Tibial artery (tissue), 4 donors: ENCODE measurements around the gene CPEB3.

Experiments used
- DNase-seq, 2 donors: peaks; one replicate each; pipeline ENCODE4 v3.0.0-alpha.2; 2019
- H3K27ac ChIP-seq, 2 donors: fragments of 200-600 bp; sonication (generic) in 1 of 2; 1 replicate in 1 of 2; 2 replicates in 1 of 2; pipeline ENCODE4 v1.5.1; 2018 to 2019; ENCODE audit warnings: mild to moderate bottlenecking in 1 of 2
- H3K27me3 ChIP-seq, 2 donors: fragments of 200-600 bp; sonication (generic) in 1 of 2; one replicate each; pipeline versions ENCODE4 v1.5.1 to v1.6.0; 2016 to 2019
- H3K36me3 ChIP-seq, 3 donors: fragments of 200-600 bp; sonication (generic) in 2 of 3; one replicate each; pipeline ENCODE4 v1.5.1; 2016 to 2019; ENCODE audit warnings: mild to moderate bottlenecking in 2 of 3
- H3K4me1 ChIP-seq, 4 donors: fragments of 200-600 bp; sonication (generic) in 2 of 4; 1 replicate in 3 of 4; 2 replicates in 1 of 4; pipeline ENCODE4 v1.5.1; 2016 to 2019
- H3K4me3 ChIP-seq, 2 donors: fragments of 200-600 bp; sonication (generic) in 1 of 2; 1 replicate in 1 of 2; 2 replicates in 1 of 2; pipeline ENCODE4 v1.5.1; 2018 to 2019; ENCODE audit warnings: mild to moderate bottlenecking in 2 of 2
- H3K9me3 ChIP-seq, 3 donors: fragments of 200-600 bp; sonication (generic) in 1 of 3; one replicate each; pipeline ENCODE4 v1.5.1; 2016 to 2019
- intact Hi-C: fragments of 100-400 bp; cut with DNase I; formaldehyde crosslinking; loops from one replicate; pipeline ENCODE4 v1.15.0; 2023; ENCODE audit warnings: low total_unique reads
- TF ChIP-seq, protein P1 (sequence below), 2 experiments: fragments of 200-600 bp in 1 of 2; fragments of 450-650 bp in 1 of 2; IDR thresholded peaks; one replicate each; pipeline ENCODE4 v1.5.1; 2017 to 2019; ENCODE audit warnings: antibody characterized with exemption in 2 of 2, mild to moderate bottlenecking in 1 of 2, moderate library complexity in 1 of 2

Gene CPEB3

DNA sequence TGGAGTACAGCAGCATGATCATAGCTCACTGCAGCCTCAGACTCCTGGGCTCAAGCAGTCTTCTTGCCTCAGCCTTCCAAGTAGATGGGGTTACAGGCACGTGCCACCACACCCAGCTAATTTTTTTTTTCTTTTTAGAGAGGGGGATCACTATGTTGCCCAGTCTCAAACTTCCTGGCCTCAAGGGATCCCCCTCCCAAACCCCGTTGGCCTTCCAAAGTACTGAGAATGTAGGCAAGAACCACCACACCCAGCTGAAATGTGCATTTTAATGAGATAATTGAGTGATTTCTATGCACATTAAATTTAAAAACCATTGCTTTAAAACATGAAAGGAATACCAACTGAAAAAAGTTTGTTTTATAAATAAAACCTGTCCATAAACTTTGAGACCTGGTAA is 25.7 kb upstream of the CPEB3 start:
- no peak for DNase-seq
- Histone ChIP-seq H3K4me1 (peaks cover 0 to 3% (median 0%) of the 10 kb centered on the region in 4 donors), H3K27ac (no peak overlapping the region), H3K4me3 (no peak overlapping the region), H3K9me3 (no peaks in the 10 kb centered on the region), H3K27me3 (no peaks in the 10 kb centered on the region), H3K36me3 (peaks cover 10 to 30% (median 25%) of the 10 kb centered on the region in 3 donors)
- intact Hi-C loops = no loop called here
- TF ChIP-seq, protein P1, sequence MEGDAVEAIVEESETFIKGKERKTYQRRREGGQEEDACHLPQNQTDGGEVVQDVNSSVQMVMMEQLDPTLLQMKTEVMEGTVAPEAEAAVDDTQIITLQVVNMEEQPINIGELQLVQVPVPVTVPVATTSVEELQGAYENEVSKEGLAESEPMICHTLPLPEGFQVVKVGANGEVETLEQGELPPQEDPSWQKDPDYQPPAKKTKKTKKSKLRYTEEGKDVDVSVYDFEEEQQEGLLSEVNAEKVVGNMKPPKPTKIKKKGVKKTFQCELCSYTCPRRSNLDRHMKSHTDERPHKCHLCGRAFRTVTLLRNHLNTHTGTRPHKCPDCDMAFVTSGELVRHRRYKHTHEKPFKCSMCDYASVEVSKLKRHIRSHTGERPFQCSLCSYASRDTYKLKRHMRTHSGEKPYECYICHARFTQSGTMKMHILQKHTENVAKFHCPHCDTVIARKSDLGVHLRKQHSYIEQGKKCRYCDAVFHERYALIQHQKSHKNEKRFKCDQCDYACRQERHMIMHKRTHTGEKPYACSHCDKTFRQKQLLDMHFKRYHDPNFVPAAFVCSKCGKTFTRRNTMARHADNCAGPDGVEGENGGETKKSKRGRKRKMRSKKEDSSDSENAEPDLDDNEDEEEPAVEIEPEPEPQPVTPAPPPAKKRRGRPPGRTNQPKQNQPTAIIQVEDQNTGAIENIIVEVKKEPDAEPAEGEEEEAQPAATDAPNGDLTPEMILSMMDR (IDR thresholded peaks at IDR 0.05) = no peak

DNA sequence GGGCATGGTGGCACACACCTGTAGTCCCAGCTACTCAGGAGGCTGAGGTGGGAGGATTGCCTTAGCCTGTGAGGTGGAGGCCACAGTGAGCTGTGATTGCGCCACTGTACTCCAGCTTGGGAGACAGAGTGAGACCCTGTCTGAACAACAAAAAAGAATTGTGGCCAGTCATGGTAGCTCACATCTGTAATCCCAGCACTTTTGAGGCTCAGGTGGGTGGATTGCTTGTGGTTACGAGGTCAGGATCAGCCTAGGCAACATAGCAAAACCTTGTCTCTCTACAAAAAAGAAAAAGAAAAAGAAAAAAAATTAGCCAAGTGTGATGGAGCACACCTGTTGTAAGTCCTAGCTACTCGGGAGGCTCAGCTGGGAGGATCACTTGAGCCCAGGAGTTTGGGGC is 22.9 kb upstream of the CPEB3 start:
- Histone ChIP-seq H3K36me3 (peaks cover 0 to 37% (median 30%) of the 10 kb centered on the region in 3 donors), H3K27me3 (no peaks in the 10 kb centered on the region), H3K27ac (no peak overlapping the region), H3K4me3 (no peak overlapping the region), H3K9me3 (no peaks in the 10 kb centered on the region), H3K4me1 (peaks cover 0 to 3% (median 0%) of the 10 kb centered on the region in 4 donors)
- no peak for DNase-seq
- TF ChIP-seq, protein P1 (IDR thresholded peaks at IDR 0.05) = no peak
- intact Hi-C loops = no loop called here

DNA sequence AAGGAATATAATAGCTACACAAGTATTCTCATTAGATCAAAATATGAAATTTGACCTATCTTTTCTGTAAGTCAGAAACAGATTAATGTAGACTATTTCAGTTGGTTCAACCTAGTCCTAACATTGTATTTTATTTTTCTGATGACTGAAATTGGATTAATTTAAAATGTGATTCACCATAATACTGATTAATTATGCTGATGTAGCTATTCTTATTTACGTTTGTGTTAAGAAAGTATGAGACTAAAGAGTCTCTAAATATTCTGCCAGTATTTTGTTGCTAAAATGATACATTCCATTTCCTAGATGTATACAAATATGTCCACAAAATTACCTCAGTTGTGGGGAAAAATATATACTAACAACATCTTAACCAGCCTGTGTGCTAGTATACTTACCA is 18.4 kb upstream of the CPEB3 start:
- Histone ChIP-seq H3K27ac (no peak overlapping the region), H3K4me3 (no peak overlapping the region), H3K4me1 (peaks cover 0 to 3% (median 0%) of the 10 kb centered on the region in 4 donors), H3K27me3 (no peaks in the 10 kb centered on the region), H3K36me3 (peaks cover 0 to 30% (median 23%) of the 10 kb centered on the region in 3 donors), H3K9me3 (no peaks in the 10 kb centered on the region)
- no peak for DNase-seq
- intact Hi-C loops = no loop called here
- TF ChIP-seq, protein P1 (IDR thresholded peaks at IDR 0.05) = no peak

DNA sequence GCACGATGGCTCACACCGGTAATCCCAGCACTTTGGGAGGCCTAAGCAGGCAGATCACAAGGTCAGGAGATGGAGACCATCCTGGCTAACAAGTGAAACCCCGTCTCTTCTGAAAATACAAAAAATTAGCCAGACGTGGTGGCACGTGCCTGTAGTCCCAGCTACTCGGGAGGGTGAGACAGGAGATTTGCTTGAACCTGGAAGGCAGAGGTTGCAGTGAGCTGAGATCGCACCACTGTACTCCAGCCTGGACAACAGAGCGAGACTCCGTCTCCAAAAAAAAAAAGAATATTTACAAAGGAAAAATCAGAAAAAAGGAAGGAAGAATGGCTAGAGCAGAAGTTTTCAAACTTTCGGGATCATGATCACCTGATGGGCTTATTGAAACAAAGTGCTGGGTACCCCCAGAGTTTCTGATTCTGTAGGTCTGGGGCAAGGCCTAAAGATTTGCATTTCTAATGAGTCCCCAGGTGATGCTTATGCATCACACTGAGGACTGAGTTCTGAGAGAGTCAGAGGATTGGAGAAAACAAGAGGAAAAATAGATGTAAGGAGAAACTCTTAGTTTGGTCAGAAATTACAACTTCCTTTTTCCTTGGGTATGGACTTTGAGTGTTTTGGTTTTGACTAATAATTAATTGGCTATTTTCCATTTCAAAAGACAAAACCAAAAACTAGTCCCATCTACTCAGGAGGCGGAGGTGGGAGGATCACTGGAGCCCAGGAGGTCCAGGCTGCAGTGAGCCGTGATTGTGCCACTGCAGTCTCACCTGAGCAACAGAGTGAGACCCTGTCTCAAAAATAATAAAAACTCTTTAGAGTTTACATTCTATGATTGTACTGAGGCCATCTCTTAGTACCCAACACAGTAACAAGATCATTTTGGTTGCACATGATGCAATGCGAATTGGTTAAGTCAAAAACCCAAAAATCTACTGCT is 14.5 kb upstream of the CPEB3 start:
- no peak overlapping the region for H3K4me3 ChIP-seq
- no peaks in the 10 kb centered on the region for H3K9me3 ChIP-seq
- no peak for DNase-seq
- H3K27ac ChIP-seq = no peak overlapping the region
- no peaks in the 10 kb centered on the region for H3K4me1 ChIP-seq
- intact Hi-C loops = no loop called here
- no peaks in the 10 kb centered on the region for H3K27me3 ChIP-seq
- TF ChIP-seq, protein P1 (IDR thresholded peaks at IDR 0.05) = no peak
- peaks cover 0 to 12% (median 7%) of the 10 kb centered on the region in 3 donors for H3K36me3 ChIP-seq

DNA sequence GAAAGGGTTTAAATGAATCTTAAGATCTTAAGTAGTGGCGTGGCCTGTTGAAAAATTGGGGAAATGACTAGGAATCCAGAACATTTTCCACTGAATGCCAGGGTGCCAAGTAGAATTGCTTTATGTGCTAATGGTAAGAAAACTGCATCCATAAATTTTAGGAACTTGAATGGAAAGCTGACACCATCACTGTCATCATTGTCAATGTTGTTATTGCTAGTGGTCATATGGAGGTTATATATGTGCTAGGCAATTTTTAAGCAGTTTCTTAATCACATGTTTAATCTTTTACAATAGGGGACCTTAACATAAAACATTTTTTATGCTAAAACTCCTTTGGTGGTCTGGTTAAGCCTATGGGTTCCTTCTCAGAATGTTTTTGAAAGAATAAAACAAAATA is 13.2 kb upstream of the CPEB3 start:
- Histone ChIP-seq H3K4me1 (no peaks in the 10 kb centered on the region), H3K4me3 (no peak overlapping the region), H3K36me3 (peaks cover 0 to 12% (median 7%) of the 10 kb centered on the region in 3 donors), H3K27me3 (no peaks in the 10 kb centered on the region), H3K9me3 (no peaks in the 10 kb centered on the region), H3K27ac (no peak overlapping the region)
- DNase-seq = no peak
- intact Hi-C loops = no loop called here
- TF ChIP-seq, protein P1 (IDR thresholded peaks at IDR 0.05) = no peak
